GM12874 (cell line): ENCODE measurements around the gene RPAIN.

Experiments
- TF ChIP-seq, protein P1 (sequence below): IDR thresholded peaks from 2 replicates; pipeline ENCODE4 v1.5.1; 2011; ENCODE audit warnings: low read depth, mild to moderate bottlenecking, control low read depth, low read length, moderate library complexity; ENCODE audit not compliant: insufficient read depth

The RPAIN gene

DNA sequence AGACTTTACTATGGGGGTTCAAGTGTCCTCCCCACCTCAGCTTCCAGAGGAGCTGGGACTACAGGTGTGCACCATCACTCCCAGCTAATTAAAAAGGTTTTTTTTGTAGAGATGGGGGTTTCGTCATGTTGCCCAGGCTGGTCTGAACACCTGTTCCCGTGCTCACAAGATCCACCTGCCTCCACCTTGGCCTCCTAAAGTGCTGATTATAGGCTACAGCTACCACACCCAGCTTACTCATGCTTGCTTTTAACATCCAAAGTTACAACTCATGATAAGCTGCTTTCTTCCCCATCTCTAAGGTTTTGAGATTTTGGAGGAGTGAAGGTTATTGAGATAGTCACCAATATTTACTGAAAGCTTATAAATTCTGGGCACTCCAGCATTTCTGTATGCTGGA, 3.1 kb upstream of the RPAIN start:
- TF ChIP-seq, protein P1, sequence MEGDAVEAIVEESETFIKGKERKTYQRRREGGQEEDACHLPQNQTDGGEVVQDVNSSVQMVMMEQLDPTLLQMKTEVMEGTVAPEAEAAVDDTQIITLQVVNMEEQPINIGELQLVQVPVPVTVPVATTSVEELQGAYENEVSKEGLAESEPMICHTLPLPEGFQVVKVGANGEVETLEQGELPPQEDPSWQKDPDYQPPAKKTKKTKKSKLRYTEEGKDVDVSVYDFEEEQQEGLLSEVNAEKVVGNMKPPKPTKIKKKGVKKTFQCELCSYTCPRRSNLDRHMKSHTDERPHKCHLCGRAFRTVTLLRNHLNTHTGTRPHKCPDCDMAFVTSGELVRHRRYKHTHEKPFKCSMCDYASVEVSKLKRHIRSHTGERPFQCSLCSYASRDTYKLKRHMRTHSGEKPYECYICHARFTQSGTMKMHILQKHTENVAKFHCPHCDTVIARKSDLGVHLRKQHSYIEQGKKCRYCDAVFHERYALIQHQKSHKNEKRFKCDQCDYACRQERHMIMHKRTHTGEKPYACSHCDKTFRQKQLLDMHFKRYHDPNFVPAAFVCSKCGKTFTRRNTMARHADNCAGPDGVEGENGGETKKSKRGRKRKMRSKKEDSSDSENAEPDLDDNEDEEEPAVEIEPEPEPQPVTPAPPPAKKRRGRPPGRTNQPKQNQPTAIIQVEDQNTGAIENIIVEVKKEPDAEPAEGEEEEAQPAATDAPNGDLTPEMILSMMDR: no peak

DNA sequence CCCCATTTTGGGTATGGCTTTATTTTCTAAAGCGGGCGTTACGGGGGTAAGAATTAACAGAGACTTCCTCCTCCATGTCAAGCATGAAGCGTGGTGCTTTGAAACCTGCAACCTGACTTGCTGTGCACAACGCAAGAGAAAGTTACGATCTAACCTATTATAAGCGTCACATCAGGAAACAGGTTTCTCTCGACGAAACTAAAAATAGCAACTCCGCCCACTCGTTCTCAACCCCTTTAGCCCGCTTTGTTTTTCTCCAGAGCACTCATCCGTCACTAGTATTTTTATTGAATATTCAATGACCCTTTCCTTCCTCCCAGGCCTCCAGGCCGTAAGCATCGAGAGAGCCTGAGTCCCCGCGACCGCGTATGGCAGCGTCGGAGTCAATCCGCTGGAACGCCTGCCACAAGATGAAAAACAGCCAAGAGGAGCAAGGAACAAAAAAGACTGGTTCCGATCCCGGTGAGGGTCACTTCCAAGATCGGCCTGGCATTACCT, 1.1 kb upstream of the RPAIN start:
- TF ChIP-seq, protein P1: no peak

DNA sequence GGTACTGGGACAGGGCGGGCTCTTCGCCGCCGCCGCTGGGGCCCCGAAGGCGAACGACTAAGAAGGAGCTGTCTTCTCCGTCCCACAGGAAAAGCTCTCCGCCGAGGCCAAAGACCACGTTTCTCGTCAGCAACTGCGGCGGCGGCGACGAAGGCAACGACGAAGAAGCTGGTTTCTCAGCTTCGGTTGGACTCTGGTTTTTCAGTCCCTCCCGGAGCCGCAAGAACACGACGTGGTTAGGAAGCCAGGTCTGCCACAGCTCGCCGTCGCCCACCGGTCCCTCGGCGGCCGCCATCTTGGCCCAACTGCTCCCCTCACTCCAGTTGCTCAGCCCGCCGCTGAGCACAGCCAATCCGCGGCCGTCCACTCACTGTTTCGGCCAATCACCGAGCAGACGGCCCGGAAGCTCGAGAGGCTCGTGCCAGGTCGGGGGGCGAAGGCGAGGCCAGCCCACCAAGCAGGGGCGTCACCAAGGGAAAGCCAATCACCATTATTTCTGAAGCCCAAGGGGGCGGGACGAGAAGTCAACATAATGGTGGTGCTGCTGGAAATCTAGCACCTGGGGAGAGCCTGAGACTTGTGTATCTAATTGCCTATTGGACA, 525 bp upstream of the RPAIN start, which contains the start of gene NUP88:
NUP88 (minus strand) TSS at position 307 of the 603 bp plus-strand sequence; CDS start at position 295, 12 bp downstream.
- TF ChIP-seq, protein P1: no peak

GRCh38 chr17:5422505-5422904, 2.5 kb downstream of the RPAIN start:
- TF ChIP-seq, protein P1: no peak

GRCh38 chr17:5424909-5425308, 4.9 kb downstream of the RPAIN start:
- TF ChIP-seq, protein P1: no peak

DNA sequence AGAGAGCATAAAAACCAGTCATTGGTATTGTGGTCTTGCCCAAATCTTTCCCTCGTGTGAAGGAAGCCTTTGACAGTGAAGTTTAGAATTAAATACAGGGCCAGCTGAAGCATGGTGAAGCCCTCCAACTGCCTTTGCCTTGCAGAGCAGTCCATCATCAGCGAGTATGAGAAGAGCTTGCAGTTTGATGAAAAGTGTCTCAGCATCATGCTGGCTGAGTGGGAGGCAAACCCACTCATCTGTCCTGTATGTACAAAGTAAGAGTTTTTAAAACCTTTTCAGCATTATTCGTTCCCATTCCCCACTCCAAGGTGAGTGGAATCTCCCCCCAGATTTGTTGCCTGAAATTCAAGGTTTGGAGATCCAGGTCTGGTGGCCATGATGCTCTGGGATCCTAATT, 5.8 kb downstream of the RPAIN start:
- TF ChIP-seq, protein P1: no peak

- TF ChIP-seq, protein P1: no peak
These were observed 9.4 kb downstream of the RPAIN start for GRCh38 chr17:5429191-5429887.
